RWPE1 (cell line): ENCODE results near the gene GAN.

Experiments used
- CTCF ChIA-PET: fragments of 350-600 bp; sonication (Branson Sonifier 250); formaldehyde crosslinking; extraction: SDS; loops from one replicate; lab custom pipeline; 2021; lab: Yijun Ruan, JAX
- POLR2A ChIA-PET: fragments of 400-600 bp; formaldehyde crosslinking; extraction: SDS; loops from one replicate; lab custom pipeline; 2020; ENCODE audit warnings: antibody characterized with exemption; ENCODE audit not compliant: low non-redundant PET; lab: Yijun Ruan, JAX
- DNase-seq: peaks from one replicate; pipeline ENCODE4 v3.0.0; 2012; ENCODE audit warnings: low spot score
- H3K27ac ChIP-seq: fragments of 450-650 bp; 2 replicates; pipeline ENCODE4 v1.5.1; 2017
- CTCF ChIP-seq: fragments of 450-650 bp; conservative IDR thresholded peaks from 2 replicates; pipeline ENCODE4 v1.5.1; 2017; ENCODE audit warnings: low read depth, mild to moderate bottlenecking

GAN gene

GRCh38 chr16:81293909-81294802, 20.6 kb upstream of the GAN start:
- POLR2A ChIA-PET: no interaction called here
- no peak for DNase-seq

GRCh38 chr16:81296631-81297030, 18.1 kb upstream of the GAN start:
- CTCF ChIA-PET: interaction anchor here (0.7 kb wide), 1 partner anchor 189 kb away, joined by 3 read pairs; no protein-coding TSS in a partner anchor
- H3K27ac ChIP-seq: no peak overlapping the region
- POLR2A ChIA-PET: no interaction called here
- no peak for TF ChIP-seq CTCF
- no peak for DNase-seq

More at GRCh38 chr16:81293909-81294802, 20.6 kb upstream of the GAN start:
- CTCF ChIA-PET: interaction anchor here (0.7 kb wide), 2 partner anchors 96 to 100 kb away, joined by 3 to 6 read pairs; no protein-coding TSS in a partner anchor
- TF ChIP-seq CTCF: no peak
- no peak overlapping the region for H3K27ac ChIP-seq

- POLR2A ChIA-PET: no interaction called here
- CTCF ChIA-PET: no interaction called here
- TF ChIP-seq CTCF: no peak
- DNase-seq: no peak
- no peak overlapping the region for H3K27ac ChIP-seq
These were observed 7.0 kb upstream of the GAN start for GRCh38 chr16:81307770-81308169.

GRCh38 chr16:81310045-81310644, 4.6 kb upstream of the GAN start:
- no peak for TF ChIP-seq CTCF
- no peak overlapping the region for H3K27ac ChIP-seq
- ChIA-PET CTCF (interaction anchor here (0.7 to 1.0 kb wide), 3 partner anchors 14 to 225 kb away, joined by 3 to 4 read pairs (median 4); no protein-coding TSS in a partner anchor), POLR2A (no interaction called here)
- no peak for DNase-seq

GRCh38 chr16:81311762-81312161, 3.0 kb upstream of the GAN start:
- no peak for DNase-seq
- no peak for TF ChIP-seq CTCF
- POLR2A ChIA-PET: interaction anchor here (0.5 kb wide), 1 partner anchor 171 kb away, joined by 5 read pairs; no protein-coding TSS in a partner anchor
- H3K27ac ChIP-seq: no peak overlapping the region
- CTCF ChIA-PET: interaction anchor here (0.6 to 1.2 kb wide), 3 partner anchors 48 to 687 kb away, joined by 3 to 4 read pairs (median 4); no protein-coding TSS in a partner anchor
